ENCODE data around the gene PLXNA4.

PLXNA4 gene

GRCh38 chr7:132150711-132151110, 425.6 kb downstream of the PLXNA4 start:
- no peak for DNase-seq (ENCODE audit: low read depth)
- no peak for TF ChIP-seq CTCF (IDR thresholded peaks at IDR 0.05; ENCODE audit: insufficient read depth, low read depth, low read length, missing control alignments)
- H3K4me3 ChIP-seq (ENCODE audit: low read depth, low read length), result no peak overlapping the region

- DNase-seq (ENCODE audit: low read depth), result no peak
- no peak overlapping the region for H3K4me3 ChIP-seq (ENCODE audit: low read depth, low read length)
- TF ChIP-seq CTCF (IDR thresholded peaks at IDR 0.05; ENCODE audit: insufficient read depth, low read depth, low read length, missing control alignments), result no peak
Observed at GRCh38 chr7:132149436-132150304, 426.6 kb downstream of the PLXNA4 start.

- no peak for TF ChIP-seq CTCF (IDR thresholded peaks at IDR 0.05; ENCODE audit: insufficient read depth, low read depth, low read length, missing control alignments)
- no peak for DNase-seq (ENCODE audit: low read depth)
- no peak overlapping the region for H3K4me3 ChIP-seq (ENCODE audit: low read depth, low read length)
Observed at GRCh38 chr7:132148876-132149275, 427.4 kb downstream of the PLXNA4 start.

GRCh38 chr7:132145466-132145865, 430.8 kb downstream of the PLXNA4 start:
- no peak for DNase-seq (ENCODE audit: low read depth)
- no peak overlapping the region for H3K4me3 ChIP-seq (ENCODE audit: low read depth, low read length)
- no peak for TF ChIP-seq CTCF (IDR thresholded peaks at IDR 0.05; ENCODE audit: insufficient read depth, low read depth, low read length, missing control alignments)

- no peak for TF ChIP-seq CTCF (IDR thresholded peaks at IDR 0.05; ENCODE audit: insufficient read depth, low read depth, low read length, missing control alignments)
- no peak overlapping the region for H3K4me3 ChIP-seq (ENCODE audit: low read depth, low read length)
- DNase-seq (ENCODE audit: low read depth), result no peak
Observed at GRCh38 chr7:132145063-132145462, 431.2 kb downstream of the PLXNA4 start.

- H3K4me3 ChIP-seq (ENCODE audit: low read depth, low read length), result no peak overlapping the region
- no peak for DNase-seq (ENCODE audit: low read depth)
- no peak for TF ChIP-seq CTCF (IDR thresholded peaks at IDR 0.05; ENCODE audit: insufficient read depth, low read depth, low read length, missing control alignments)
Observed at GRCh38 chr7:132142006-132142405, 434.3 kb downstream of the PLXNA4 start.

GRCh38 chr7:132141109-132141508, 435.2 kb downstream of the PLXNA4 start:
- no peak for DNase-seq (ENCODE audit: low read depth)
- H3K4me3 ChIP-seq (ENCODE audit: low read depth, low read length), result no peak overlapping the region
- no peak for TF ChIP-seq CTCF (IDR thresholded peaks at IDR 0.05; ENCODE audit: insufficient read depth, low read depth, low read length, missing control alignments)

Data from GM12865 (cell line).